PFSK-1 (cell line): ENCODE results near the gene CTCF.

ENCODE experiments used
- FOXP2 ChIP-seq: optimal IDR thresholded peaks from 2 replicates; pipeline ENCODE3; 2011; ENCODE audit warnings: borderline replicate concordance, control low read depth, inconsistent platforms; ENCODE audit not compliant: insufficient read depth; ENCODE audit errors: extremely low read length, extremely low read depth
- POLR2AphosphoS5 ChIP-seq: IDR thresholded peaks from 2 replicates; pipeline ENCODE4 v1.6.1; 2012; ENCODE audit warnings: low read depth, mild to moderate bottlenecking, control low read depth, low read length, moderate library complexity
- SIN3A ChIP-seq: IDR thresholded peaks from 2 replicates; pipeline ENCODE4 v1.6.1; 2012; ENCODE audit warnings: mild to moderate bottlenecking, low read length, moderate library complexity, borderline replicate concordance; ENCODE audit not compliant: insufficient read depth
- TAF1 ChIP-seq: IDR thresholded peaks from 2 replicates; pipeline ENCODE4 v1.6.1; 2012; ENCODE audit warnings: low read length, control low read depth, borderline replicate concordance; ENCODE audit not compliant: insufficient read depth
- TF ChIP-seq, protein P1 (sequence below), 2 experiments: IDR thresholded peaks; 2 replicates each; pipeline versions ENCODE4 v1.6.1 to v1.8.0; 2011 to 2012; ENCODE audit warnings: low read depth in 2 of 2, low read length in 2 of 2, control low read depth in 1 of 2, inconsistent platforms in 1 of 2, mild to moderate bottlenecking in 1 of 2, moderate library complexity in 1 of 2; ENCODE audit not compliant: insufficient read depth in 1 of 2

DNA sequence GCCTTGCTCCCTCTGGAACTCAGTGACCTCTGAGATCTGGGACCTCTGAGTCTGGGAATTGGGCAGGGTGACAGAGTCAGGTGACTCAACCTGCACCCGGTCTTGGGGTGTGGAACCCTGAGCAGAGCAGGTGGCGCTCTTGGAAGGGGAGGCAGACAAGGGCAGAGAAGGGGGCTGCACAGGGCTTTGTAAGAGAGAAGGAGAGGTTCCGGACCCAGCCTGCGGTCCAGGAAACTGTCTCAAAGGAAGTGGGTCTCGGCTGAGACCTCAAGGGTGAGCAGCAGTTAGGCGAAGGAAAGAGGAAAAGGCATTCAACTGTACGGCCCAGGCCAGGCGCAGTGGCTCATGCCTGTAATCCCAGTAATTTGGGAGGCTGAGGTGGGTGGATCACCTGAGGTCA is 43.6 kb upstream of the CTCF start:
- TF ChIP-seq SIN3A (no peak), POLR2AphosphoS5 (no peak), TAF1 (no peak), FOXP2 (no peak)
- TF ChIP-seq, protein P1, sequence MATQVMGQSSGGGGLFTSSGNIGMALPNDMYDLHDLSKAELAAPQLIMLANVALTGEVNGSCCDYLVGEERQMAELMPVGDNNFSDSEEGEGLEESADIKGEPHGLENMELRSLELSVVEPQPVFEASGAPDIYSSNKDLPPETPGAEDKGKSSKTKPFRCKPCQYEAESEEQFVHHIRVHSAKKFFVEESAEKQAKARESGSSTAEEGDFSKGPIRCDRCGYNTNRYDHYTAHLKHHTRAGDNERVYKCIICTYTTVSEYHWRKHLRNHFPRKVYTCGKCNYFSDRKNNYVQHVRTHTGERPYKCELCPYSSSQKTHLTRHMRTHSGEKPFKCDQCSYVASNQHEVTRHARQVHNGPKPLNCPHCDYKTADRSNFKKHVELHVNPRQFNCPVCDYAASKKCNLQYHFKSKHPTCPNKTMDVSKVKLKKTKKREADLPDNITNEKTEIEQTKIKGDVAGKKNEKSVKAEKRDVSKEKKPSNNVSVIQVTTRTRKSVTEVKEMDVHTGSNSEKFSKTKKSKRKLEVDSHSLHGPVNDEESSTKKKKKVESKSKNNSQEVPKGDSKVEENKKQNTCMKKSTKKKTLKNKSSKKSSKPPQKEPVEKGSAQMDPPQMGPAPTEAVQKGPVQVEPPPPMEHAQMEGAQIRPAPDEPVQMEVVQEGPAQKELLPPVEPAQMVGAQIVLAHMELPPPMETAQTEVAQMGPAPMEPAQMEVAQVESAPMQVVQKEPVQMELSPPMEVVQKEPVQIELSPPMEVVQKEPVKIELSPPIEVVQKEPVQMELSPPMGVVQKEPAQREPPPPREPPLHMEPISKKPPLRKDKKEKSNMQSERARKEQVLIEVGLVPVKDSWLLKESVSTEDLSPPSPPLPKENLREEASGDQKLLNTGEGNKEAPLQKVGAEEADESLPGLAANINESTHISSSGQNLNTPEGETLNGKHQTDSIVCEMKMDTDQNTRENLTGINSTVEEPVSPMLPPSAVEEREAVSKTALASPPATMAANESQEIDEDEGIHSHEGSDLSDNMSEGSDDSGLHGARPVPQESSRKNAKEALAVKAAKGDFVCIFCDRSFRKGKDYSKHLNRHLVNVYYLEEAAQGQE (IDR thresholded peaks at IDR 0.05; ENCODE audit: insufficient read depth in 1 of 2, low read depth in 2 of 2, low read length in 2 of 2): no peak
